NK-92 (cell line): ENCODE results near the gene SUSD1.
"Not testable (repeated sequence)": the region's sequence is repeated elsewhere in the genome, so short reads cannot be mapped to it uniquely, and the experiment has no call there.

Experiments used
- DNase-seq: peaks from one replicate; lab custom pipeline; 2025; ENCODE audit not compliant: unreplicated experiment; lab: John Stamatoyannopoulos, UW

SUSD1 gene

GRCh38 chr9:112132356-112132755 lies 42.7 kb downstream of the SUSD1 start:
- no peak for DNase-seq

- DNase-seq: no peak
These were observed 44.1 kb downstream of the SUSD1 start for GRCh38 chr9:112130997-112131396.

- DNase-seq: no peak
These were observed 44.8 kb downstream of the SUSD1 start for GRCh38 chr9:112130347-112130746.

- no peak for DNase-seq
These were observed 45.9 kb downstream of the SUSD1 start for GRCh38 chr9:112129246-112129645.

GRCh38 chr9:112128399-112128798 lies 46.7 kb downstream of the SUSD1 start:
- not testable (repeated sequence) for DNase-seq

GRCh38 chr9:112127281-112127680 lies 47.8 kb downstream of the SUSD1 start:
- no peak for DNase-seq

- no peak for DNase-seq
These were observed 49.1 kb downstream of the SUSD1 start for GRCh38 chr9:112125951-112126388.

GRCh38 chr9:112124156-112124555 lies 50.9 kb downstream of the SUSD1 start:
- no peak for DNase-seq

GRCh38 chr9:112121633-112122032 lies 53.5 kb downstream of the SUSD1 start:
- no peak for DNase-seq

GRCh38 chr9:112120439-112120925 lies 54.6 kb downstream of the SUSD1 start:
- no peak for DNase-seq

GRCh38 chr9:112120030-112120341 lies 55.1 kb downstream of the SUSD1 start:
- no peak for DNase-seq

GRCh38 chr9:112119225-112120029 lies 55.7 kb downstream of the SUSD1 start:
- no peak for DNase-seq

- no peak for DNase-seq
These were observed 57.1 kb downstream of the SUSD1 start for GRCh38 chr9:112118009-112118408.

- no peak for DNase-seq
These were observed 58.9 kb downstream of the SUSD1 start for GRCh38 chr9:112115970-112116753.

GRCh38 chr9:112115109-112115508 lies 60.0 kb downstream of the SUSD1 start:
- DNase-seq: no peak

- DNase-seq: no peak
These were observed 62.0 kb downstream of the SUSD1 start for GRCh38 chr9:112112941-112113681.

GRCh38 chr9:112112519-112112918 lies 62.6 kb downstream of the SUSD1 start:
- DNase-seq: no peak

GRCh38 chr9:112111461-112111860 lies 63.6 kb downstream of the SUSD1 start:
- no peak for DNase-seq

- DNase-seq: no peak
These were observed 64.4 kb downstream of the SUSD1 start for GRCh38 chr9:112110777-112111113.

- DNase-seq: no peak
These were observed 64.9 kb downstream of the SUSD1 start for GRCh38 chr9:112110094-112110776.

- no peak for DNase-seq
These were observed 70.2 kb downstream of the SUSD1 start for GRCh38 chr9:112104901-112105300.
